Activated T-helper 2 cell treated with anti-CD3 and anti-CD28 coated beads, Interferon-gamma antibody, Interleukin-2, Interleukin-4, amounts not matched to agents 10 μg/mL and 5 μg/mL and 100 μg/mL, durations not matched to agents 14 hours and 24 hours and 36 hours (primary cell): ENCODE measurements around the gene EPB41L2. TPM values are rescaled to one million over a fixed set of nuclear protein-coding genes. Genes with fewer than 3 reads are reported as not detected.

Source experiments
- DNase-seq: peaks from one replicate; pipeline ENCODE4 v3.0.0; 2021; ENCODE audit warnings: low spot score
- H3K27ac Mint-ChIP-seq: one replicate; pipeline ENCODE4 v1.8.0; 2021; ENCODE audit warnings: mixed read lengths
- H3K27me3 Mint-ChIP-seq: one replicate; pipeline ENCODE4 v1.8.0; 2021; ENCODE audit warnings: low read depth, mixed read lengths
- H3K36me3 Mint-ChIP-seq: one replicate; pipeline ENCODE4 v1.8.0; 2021; ENCODE audit warnings: low read depth, mixed read lengths
- H3K4me1 Mint-ChIP-seq: one replicate; pipeline ENCODE4 v1.8.0; 2021; ENCODE audit warnings: low read depth, mixed read lengths
- H3K4me3 Mint-ChIP-seq: one replicate; pipeline ENCODE4 v1.8.0; 2021; ENCODE audit warnings: low read depth, mild to moderate bottlenecking, moderate library complexity, mixed read lengths
- H3K9me3 Mint-ChIP-seq: one replicate; pipeline ENCODE4 v1.8.0; 2021; ENCODE audit warnings: mixed read lengths
- intact Hi-C: fragments of 100-400 bp; cut with micrococcal nuclease; formaldehyde crosslinking; loops from one replicate; pipeline ENCODE4 v1.15.1; 2023
- total RNA-seq: library from RNA; stranded (reverse); gene quantifications from 2 replicates; pipeline ENCODE4 v1.2.3, GENCODE V29; 2022

EPB41L2 gene
- total RNA-seq, 1 donor from 2014 or later, result 20.8 TPM

DNA sequence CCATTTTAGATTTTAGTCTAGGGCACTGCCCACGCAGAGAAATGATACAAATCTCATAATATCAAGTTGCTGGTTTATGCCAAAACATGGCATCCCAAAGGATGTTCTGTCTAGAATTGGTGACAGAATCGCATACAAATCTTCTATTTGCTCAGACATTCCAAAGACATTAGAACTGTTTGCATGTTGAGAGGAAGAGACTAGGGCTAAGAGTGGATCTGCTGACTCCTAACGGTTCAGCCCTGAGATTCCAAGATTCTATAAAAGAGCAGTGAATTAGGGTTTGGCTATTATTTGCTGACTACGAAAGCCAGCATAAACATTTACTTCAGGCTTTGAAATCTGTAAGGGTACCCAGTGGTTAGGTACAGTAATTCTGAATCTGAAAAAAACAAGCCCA lies 3.6 kb downstream of the EPB41L2 start:
- Mint-ChIP-seq H3K27ac (no peak overlapping the region), H3K36me3 (peaks cover 2% of the 10 kb centered on the region), H3K4me3 (no peak overlapping the region), H3K4me1 (peaks cover 26% of the 10 kb centered on the region), H3K27me3 (peaks cover 22% of the 10 kb centered on the region), H3K9me3 (peaks cover 12% of the 10 kb centered on the region)
- DNase-seq, result no peak
- intact Hi-C loops, result no loop called here

DNA sequence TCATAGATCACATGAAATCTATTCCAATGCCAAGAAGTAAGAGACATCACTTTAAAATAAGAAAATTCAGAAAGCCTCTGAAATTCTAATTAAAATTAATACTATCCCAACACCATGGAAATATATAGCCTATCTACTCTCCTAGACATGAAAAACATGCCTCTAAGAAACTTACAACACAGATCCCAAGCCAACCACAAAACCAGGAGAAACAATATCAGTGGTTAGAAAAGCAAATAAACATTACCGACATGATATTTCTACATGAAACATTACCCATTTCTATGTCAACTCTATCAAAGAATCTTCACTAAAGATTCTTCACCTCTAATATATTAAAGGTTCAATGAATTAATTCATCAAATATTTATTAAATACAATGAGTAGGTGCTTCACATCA lies 4.8 kb downstream of the EPB41L2 start:
- no peak for DNase-seq
- Mint-ChIP-seq H3K27me3 (peaks cover 19% of the 10 kb centered on the region), H3K4me1 (peaks cover 19% of the 10 kb centered on the region), H3K36me3 (peaks cover 10% of the 10 kb centered on the region), H3K27ac (no peak overlapping the region), H3K4me3 (no peak overlapping the region), H3K9me3 (peaks cover 21% of the 10 kb centered on the region)
- intact Hi-C loops, result no loop called here

DNA sequence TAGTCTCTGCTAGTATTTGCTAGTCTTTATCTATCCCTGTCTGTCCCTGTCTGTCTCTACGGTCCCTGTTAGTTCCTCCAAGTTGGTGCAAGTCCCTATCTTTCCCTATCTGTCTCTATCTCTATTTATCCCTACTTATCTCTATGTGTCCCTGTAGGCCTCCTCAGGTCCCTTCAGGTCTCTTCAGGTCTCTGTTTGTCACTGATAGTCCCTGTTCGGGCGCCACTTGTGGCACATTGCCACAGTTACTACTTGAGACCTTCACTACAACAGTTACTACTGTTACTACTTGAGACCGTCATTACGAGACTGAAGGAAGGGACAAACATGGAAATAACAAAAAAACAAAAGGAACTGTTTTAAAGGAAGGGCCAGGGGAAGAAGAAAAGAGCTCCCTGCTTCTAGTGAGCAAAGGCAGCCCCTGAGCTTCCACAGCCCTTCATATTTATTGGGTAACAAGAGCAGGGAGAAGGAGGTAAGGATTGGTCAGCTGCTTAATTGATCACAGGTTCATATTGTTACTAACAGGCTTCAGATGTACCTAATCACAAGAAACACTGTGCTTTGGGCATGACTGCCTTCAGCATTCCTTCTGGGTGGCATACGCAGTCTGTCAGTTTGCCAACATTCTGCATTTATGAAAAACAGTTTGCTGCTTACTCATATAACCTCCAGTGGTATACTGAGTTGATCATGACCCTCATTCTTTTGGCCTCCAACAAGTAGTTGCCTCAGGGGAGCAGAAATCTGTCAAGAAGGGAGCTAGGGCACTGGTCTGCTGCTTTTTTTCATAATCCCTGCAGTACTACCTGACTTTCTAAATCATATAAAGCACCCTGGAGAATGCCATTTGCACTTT lies 8.4 kb downstream of the EPB41L2 start:
- peaks cover 15% of the 10 kb centered on the region for H3K36me3 Mint-ChIP-seq
- H3K4me1 Mint-ChIP-seq, result peaks cover 3% of the 10 kb centered on the region
- DNase-seq, result no peak
- no peak overlapping the region for H3K4me3 Mint-ChIP-seq
- peaks cover 3% of the 10 kb centered on the region for H3K27me3 Mint-ChIP-seq
- no peak overlapping the region for H3K27ac Mint-ChIP-seq
- intact Hi-C loops, result no loop called here
- peaks cover 32% of the 10 kb centered on the region for H3K9me3 Mint-ChIP-seq

DNA sequence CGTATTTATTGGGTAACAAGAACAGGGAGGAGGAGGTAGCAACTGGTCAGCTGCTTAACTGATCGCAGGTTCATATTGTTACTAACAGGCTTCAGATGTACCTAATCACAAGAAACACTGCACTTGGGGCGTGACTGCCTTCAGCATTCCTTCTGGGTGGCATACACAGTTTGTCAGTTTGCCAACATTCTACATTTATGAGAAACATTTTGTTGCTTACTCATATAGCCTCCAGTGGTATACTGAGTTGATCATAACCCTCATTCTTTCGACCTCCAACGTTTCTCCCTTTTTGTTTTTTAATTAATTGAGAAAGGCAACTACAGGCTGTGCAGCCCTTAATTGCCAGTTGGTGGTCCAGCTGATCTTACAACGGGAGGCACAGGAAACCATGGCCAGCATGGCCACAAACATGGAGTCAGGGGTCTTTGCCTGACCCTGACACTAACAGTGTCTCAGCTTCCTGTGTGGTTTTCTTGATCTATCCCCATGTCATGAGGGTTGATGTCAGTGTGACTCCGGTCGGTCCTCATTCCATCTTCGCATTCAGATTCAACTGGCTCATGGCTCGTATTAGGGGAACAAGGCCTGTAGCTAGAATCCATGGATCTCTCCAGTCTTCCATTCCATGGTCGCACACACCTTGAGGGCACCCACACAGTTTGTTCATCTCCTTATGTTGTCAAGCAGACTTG lies 9.4 kb downstream of the EPB41L2 start:
- H3K36me3 Mint-ChIP-seq, result peaks cover 15% of the 10 kb centered on the region
- H3K4me3 Mint-ChIP-seq, result no peak overlapping the region
- no peak for DNase-seq
- no peaks in the 10 kb centered on the region for H3K4me1 Mint-ChIP-seq
- intact Hi-C loops, result no loop called here
- H3K27ac Mint-ChIP-seq, result no peak overlapping the region
- peaks cover 32% of the 10 kb centered on the region for H3K9me3 Mint-ChIP-seq
- no peaks in the 10 kb centered on the region for H3K27me3 Mint-ChIP-seq

DNA sequence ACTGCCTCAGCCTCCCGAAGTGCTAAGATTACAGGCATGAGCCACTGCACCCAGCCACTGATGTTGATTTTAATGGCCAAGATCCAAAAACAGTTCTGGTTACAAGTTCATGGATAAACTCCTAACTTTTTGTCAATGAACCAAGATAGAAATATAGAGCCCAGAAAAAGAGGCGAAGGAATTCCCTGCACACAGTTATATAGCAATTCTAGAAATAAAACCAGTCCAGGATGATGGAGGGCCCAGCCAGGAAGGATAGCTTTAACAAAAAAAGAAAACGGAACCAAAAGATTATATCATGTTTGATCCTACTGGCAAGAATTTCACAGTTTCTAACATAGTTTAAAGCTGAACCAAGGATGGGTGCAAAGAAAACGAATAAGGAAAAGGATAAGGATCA lies 10.9 kb downstream of the EPB41L2 start:
- Mint-ChIP-seq H3K27ac (no peak overlapping the region), H3K9me3 (peaks cover 32% of the 10 kb centered on the region), H3K36me3 (peaks cover 15% of the 10 kb centered on the region), H3K4me3 (no peak overlapping the region), H3K27me3 (no peaks in the 10 kb centered on the region), H3K4me1 (no peaks in the 10 kb centered on the region)
- DNase-seq, result no peak
- intact Hi-C loops, result no loop called here

DNA sequence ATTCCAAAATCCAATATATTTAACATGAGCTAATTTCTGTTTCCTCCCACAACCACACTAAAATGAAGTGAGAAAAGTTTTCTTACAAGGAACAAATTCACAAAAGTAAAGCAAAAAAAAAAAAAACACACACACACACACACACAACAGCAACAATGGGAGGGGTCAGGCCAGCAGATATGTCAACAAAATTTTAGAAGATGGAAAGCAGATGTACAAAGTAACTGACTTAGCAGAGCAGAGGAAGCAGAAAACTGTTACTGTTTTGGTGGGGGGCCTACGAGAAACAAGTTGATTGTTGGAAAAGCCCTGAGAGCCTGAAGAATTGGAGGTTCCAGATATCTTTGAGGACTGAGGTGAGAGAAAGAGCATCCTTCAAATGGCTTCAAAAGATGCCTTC lies 11.7 kb downstream of the EPB41L2 start:
- Mint-ChIP-seq H3K27ac (no peak overlapping the region), H3K36me3 (peaks cover 15% of the 10 kb centered on the region), H3K9me3 (peaks cover 32% of the 10 kb centered on the region), H3K27me3 (no peaks in the 10 kb centered on the region), H3K4me1 (no peaks in the 10 kb centered on the region), H3K4me3 (no peak overlapping the region)
- intact Hi-C loops, result no loop called here
- DNase-seq, result no peak

DNA sequence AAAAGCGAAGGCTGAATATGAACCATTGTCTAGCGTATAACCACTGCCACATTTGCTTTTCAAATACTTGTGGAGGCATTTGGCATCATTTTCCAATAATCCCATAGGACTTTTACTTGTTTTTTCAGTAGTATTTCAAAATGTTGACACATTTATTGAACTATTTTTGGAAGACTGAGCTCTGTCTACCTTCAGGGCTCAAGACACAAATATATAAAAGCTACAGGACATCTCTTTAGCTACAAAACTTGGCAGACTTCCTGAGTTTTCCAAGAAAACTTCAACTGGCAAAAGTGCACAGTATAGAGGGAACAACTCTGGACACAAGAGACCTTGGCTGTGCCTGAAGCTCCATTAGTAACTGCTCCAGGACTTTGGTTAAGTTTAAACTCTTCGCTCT lies 13.4 kb downstream of the EPB41L2 start:
- H3K36me3 Mint-ChIP-seq, result peaks cover 15% of the 10 kb centered on the region
- DNase-seq, result no peak
- peaks cover 21% of the 10 kb centered on the region for H3K9me3 Mint-ChIP-seq
- peaks cover 2% of the 10 kb centered on the region for H3K27me3 Mint-ChIP-seq
- H3K27ac Mint-ChIP-seq, result no peak overlapping the region
- H3K4me1 Mint-ChIP-seq, result no peaks in the 10 kb centered on the region
- intact Hi-C loops, result no loop called here
- no peak overlapping the region for H3K4me3 Mint-ChIP-seq

DNA sequence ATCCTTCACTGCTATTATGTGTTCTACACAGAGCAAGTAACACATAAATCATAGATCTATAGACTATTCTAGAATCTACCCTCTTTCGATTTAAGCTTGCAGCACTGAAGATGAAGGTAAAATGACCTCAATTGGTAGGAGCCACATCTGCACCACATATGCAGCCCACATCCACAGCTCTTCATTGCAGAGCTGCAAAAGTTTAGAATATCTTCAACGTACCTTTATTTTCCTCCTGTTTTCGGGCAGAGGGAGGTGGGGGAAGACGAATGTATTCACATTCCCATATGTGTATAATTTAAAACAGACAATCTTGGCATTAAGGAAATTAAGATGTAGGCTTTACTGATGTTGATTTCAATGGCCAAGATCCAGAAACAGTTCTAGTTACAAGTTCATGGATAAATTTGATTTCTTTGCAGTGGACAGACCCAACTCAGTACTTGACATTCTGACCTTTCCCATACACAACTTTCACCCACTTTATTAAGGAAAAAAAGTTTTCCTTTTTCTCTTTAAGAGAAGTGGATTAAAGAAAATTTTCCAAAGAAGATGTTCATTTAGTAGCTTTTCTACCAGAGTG lies 14.0 kb downstream of the EPB41L2 start:
- peaks cover 9% of the 10 kb centered on the region for H3K36me3 Mint-ChIP-seq
- peaks cover 15% of the 10 kb centered on the region for H3K9me3 Mint-ChIP-seq
- no peak overlapping the region for H3K4me3 Mint-ChIP-seq
- DNase-seq, result no peak
- no peak overlapping the region for H3K27ac Mint-ChIP-seq
- peaks cover 2% of the 10 kb centered on the region for H3K27me3 Mint-ChIP-seq
- H3K4me1 Mint-ChIP-seq, result no peaks in the 10 kb centered on the region
- intact Hi-C loops, result no loop called here

DNA sequence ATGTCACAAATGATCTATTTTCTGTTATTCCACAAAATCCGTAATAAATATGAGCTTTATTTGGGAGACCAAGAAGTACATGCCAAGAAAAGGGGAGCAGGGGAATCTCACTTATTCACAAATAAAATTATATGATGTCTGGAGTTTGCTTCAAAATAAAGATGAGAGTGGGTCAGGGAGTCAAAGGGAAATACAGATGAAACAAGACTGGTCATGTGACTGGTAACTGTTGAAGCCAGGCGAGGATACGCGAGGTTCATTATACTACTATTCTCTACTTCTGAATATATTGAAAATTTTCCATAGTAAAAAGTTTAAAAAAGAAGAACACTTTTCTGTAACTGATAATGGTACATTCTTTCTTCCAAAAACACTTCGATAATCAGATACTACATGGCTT lies 14.6 kb downstream of the EPB41L2 start:
- DNase-seq, result no peak
- H3K27me3 Mint-ChIP-seq, result peaks cover 3% of the 10 kb centered on the region
- H3K4me3 Mint-ChIP-seq, result no peak overlapping the region
- peaks cover 11% of the 10 kb centered on the region for H3K9me3 Mint-ChIP-seq
- intact Hi-C loops, result no loop called here
- no peaks in the 10 kb centered on the region for H3K4me1 Mint-ChIP-seq
- H3K27ac Mint-ChIP-seq, result no peak overlapping the region
- H3K36me3 Mint-ChIP-seq, result peaks cover 6% of the 10 kb centered on the region

DNA sequence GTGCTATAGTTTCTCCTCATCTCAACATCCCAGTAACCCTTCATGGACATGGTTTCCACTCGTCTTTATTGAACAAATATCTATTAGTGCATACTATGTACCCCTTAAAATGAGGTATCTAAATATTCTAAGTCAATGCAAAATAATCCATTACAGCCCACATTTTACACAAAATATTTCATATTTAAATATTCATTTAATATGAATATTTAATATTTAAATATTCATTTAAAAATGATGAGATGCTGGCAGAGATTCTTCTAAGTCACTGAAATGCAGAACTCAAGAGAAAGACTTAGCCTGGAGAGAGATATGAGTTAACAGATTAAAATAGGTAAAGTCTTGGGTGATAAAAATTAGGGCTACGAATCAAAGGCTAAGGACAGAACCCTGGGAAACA lies 17.9 kb downstream of the EPB41L2 start:
- peaks cover 5% of the 10 kb centered on the region for H3K27me3 Mint-ChIP-seq
- H3K4me3 Mint-ChIP-seq, result no peak overlapping the region
- intact Hi-C loops, result no loop called here
- no peaks in the 10 kb centered on the region for H3K9me3 Mint-ChIP-seq
- no peaks in the 10 kb centered on the region for H3K36me3 Mint-ChIP-seq
- DNase-seq, result no peak
- no peak overlapping the region for H3K27ac Mint-ChIP-seq
- peaks cover 1% of the 10 kb centered on the region for H3K4me1 Mint-ChIP-seq

DNA sequence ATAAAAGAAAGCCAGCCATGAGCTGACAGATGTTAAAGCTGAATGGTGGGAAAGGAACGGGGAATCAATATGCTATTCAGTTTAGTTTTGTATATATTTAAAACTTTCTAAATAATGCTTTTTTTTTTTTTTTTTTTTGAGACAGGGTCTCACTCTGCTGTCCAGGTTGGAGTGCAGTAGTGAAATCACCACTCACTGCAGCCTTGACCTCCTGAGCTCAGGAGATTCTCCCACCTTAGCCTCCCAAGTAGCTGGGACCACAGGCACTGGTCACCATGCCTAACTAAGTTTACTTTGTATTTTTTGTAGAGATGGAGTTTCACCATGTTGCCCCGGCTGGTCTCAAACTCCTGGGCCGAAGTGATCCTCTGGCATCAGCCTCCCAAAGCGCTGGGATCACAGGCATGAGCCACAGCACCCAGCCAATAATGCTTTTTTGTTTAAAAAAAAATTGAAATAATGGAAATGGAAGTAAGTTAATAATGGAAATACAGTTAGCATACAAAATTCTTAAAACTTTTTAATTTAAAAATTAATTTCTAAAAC lies 19.1 kb downstream of the EPB41L2 start:
- H3K27me3 Mint-ChIP-seq, result peaks cover 5% of the 10 kb centered on the region
- no peak for DNase-seq
- H3K4me1 Mint-ChIP-seq, result peaks cover 1% of the 10 kb centered on the region
- H3K36me3 Mint-ChIP-seq, result no peaks in the 10 kb centered on the region
- H3K27ac Mint-ChIP-seq, result no peak overlapping the region
- H3K9me3 Mint-ChIP-seq, result no peaks in the 10 kb centered on the region
- no peak overlapping the region for H3K4me3 Mint-ChIP-seq
- intact Hi-C loops, result no loop called here

DNA sequence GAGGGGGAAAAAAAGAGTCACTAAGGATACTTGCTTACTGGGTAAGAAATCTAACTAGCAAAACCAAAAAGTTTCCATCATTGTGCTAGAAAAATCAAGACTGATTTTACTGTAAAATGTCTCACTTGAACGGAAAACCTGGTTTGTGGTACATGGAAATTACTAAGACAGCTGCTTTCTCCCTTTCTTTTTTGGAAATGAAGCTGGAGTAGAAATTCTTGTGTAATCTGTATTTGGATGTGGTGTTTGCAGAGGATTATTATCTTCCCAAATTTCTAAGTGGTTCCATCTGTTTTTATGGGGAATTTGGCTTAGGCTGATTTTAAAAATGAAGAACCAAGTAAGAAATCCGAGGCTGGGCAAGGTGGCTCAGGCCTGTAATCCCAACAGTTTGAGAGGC lies 20.4 kb downstream of the EPB41L2 start:
- Mint-ChIP-seq H3K27me3 (peaks cover 5% of the 10 kb centered on the region), H3K27ac (no peak overlapping the region), H3K4me1 (peaks cover 1% of the 10 kb centered on the region), H3K36me3 (no peaks in the 10 kb centered on the region), H3K9me3 (no peaks in the 10 kb centered on the region), H3K4me3 (no peak overlapping the region)
- no peak for DNase-seq
- intact Hi-C loops, result no loop called here

DNA sequence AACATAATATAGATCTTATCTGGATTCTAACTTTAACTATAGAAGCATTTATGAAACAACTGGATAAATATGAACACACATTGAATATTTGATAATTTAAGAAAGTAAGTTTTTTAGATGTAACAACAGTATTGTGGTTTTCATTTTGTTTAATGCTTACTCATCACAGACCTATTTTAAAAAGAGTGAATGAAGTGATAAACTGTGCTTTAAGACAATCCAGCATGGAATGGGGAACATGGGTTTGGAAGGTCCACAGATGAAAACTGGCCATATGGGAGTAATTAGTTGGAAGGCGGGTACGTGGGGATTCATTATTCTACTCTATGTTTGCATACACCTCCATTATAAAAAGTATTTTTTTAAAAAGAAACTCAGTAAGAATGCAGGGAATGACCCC lies 21.2 kb downstream of the EPB41L2 start:
- Mint-ChIP-seq H3K27me3 (peaks cover 5% of the 10 kb centered on the region), H3K9me3 (no peaks in the 10 kb centered on the region), H3K36me3 (no peaks in the 10 kb centered on the region), H3K4me3 (no peak overlapping the region), H3K27ac (no peak overlapping the region), H3K4me1 (peaks cover 1% of the 10 kb centered on the region)
- no peak for DNase-seq
- intact Hi-C loops, result no loop called here
